GM19463 (cell line): Measurements from ENCODE around the gene MARS1.
"Not testable (repeated sequence)": the region's sequence is repeated elsewhere in the genome, so short reads cannot be mapped to it uniquely, and the experiment has no call there.

Experiments
- ATAC-seq: cut with Tn5 transposase; IDR thresholded peaks from one replicate; pipeline ENCODE4 v1.9.1; 2021; ENCODE audit warnings: mild to moderate bottlenecking, moderate library complexity; ENCODE audit not compliant: unreplicated experiment

The MARS1 gene

GRCh38 chr12:57515408-57515933 is 27.6 kb downstream of the MARS1 start:
- no peak for ATAC-seq

- no peak for ATAC-seq
Observed at GRCh38 chr12:57515934-57516541, 28.2 kb downstream of the MARS1 start.

GRCh38 chr12:57516617-57517153 is 28.8 kb downstream of the MARS1 start:
- ATAC-seq = no peak

DNA sequence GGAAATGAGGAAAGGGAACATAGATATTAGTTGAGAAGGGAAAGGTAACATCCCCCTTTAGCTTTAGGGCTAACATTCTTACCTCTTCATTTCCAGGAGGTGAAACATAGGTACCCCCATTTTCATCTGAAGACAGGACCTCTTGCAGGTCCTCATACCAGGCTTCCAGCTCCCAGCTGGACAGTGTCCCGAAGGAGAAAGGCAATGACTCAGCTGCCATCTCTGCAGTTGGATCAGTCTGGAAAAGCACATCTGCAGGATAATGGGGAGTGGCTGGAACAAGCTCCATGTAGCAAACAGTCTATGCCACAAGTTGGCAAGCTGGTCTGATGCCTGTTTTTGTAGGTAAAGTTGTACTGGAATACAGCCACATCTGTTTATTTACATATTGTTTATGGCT is 29.3 kb downstream of the MARS1 start:
- no peak for ATAC-seq

DNA sequence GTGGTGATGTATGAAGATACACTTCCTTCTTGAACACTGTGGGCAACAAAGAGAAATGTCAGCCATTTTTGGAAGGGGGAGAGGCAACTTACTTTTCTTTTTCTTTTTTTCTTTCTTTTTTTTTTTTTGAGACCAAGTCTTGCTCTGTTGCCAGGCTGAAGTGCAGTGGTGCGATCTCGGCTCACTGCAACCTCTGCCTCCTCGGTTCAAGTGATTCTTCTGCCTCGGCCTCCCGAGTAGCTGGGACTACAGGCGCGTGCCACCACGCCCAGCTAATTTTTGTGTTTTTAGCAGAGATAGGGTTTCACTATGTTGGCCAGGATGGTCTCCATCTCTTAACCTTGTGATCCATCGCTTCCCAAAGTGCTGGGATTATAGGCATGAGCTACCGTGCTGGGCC is 29.9 kb downstream of the MARS1 start:
- ATAC-seq = not testable (repeated sequence)

DNA sequence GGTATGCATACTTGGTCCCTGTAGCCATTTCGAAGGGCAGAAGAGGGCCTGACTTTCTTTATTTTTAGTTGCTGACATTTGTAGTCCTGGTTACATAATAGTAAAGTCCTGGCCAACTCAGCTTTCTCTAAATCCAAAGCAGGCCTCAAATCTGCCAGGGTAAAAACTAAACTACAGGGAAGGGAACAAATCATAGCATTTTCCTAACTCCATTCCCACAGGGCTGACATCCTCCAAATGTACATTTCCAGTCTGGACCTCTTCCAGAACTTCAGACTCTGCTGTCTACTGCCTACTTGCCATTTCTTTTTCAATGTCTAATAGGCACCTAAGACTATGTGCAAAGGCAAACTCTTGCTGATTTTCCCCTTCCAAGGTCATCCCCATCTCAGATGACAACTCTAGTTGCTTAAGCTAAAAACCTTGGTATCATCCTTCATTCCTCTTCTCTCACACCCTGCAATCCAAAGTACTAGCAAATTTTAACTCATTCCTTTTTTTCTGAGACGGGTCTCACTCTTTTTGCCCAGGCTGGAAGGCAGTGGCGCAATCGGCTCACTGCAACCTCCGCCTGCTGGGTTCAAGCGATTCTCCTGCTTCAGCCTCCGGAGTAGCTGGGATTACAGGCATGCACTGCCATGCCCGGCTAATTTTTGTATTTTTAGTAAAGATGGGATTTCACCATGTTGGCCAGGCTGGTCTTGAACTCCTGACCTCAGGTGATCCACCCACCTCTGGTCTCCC is 30.5 kb downstream of the MARS1 start:
- no peak for ATAC-seq

DNA sequence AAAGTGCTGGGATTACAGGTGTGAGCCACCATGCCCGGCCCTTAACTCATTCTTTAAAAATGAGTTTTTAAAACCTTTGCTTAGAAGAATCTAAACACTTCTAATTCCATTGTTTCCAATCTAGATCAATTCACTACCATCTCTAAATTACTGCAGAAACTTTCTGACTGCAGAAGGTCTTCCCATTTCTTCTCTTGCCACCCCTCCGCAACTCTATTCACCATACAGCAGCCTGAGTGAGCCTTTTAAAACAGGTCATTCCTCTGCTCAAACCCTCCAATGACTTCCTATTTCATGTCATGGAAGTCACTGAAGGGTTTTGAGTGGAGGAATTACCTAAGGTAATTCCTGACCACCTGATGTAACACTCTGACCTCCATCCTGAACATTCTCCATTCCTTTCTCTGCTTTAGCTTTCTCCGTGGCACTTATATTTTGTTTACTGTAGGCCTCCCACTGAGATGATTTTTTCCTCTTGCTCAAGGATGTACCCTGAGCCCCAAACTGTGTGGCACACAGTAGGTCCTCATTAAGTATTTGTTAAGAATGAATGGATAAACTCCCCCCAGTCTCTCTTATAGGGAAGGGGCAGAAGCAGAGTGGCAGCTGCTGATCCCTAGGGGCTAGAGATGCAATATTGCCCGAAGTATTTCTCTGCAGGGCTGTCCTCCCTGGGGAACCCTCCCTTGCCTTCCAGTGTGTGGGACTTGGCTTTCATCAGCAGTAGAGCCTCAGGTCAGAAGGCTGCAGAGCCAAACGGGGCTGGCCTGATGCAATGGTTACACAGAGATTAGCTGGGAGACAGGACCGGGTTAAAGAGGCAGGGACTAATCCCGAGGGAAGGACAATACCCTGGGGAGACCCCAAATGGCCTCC is 31.3 kb downstream of the MARS1 start:
- ATAC-seq = no peak

DNA sequence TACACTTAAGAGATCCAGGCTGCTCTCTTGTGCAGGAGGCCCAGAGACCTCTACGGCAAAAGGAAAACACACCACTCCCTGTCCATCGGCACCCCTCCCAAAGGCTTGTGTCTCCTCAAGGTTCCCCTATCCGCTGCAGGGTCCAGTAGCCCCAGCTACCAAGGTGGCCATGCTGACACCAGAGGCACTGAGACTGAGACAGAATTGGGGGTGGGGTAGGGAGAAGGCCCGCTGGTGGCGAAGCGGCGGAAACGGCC is 31.9 kb downstream of the MARS1 start:
- ATAC-seq = peak; percentile 2

GRCh38 chr12:57520053-57520818 is 32.4 kb downstream of the MARS1 start, which contains the start of gene DDIT3:
Gene DDIT3 (minus strand): TSS chr12:57520514. CDS start chr12:57517406, 3,108 bp downstream.
- peak; percentile 72 for ATAC-seq

DNA sequence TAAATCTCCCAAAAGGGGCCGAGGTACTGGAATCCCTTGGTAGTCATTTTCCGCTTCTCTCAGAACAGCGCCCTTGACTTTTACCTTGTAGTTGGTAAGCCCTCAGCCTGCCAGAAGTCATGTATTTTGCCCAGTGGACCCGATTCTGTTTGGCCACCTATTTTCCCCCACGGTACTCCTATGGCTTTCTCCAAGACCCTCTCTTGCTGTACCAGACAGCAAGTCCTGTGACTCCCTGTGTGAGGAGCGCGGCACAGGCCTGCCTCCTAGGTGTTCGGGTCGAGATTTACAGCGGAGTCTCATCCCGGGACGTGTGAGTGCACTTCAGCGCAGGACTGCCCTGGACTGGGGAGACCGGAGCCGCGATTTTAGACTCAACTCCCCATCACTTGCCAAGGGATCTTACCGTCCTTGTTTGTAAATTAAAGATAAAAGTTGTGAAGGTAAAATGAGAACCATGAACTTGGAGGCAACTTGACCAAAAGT is 33.7 kb downstream of the MARS1 start:
- ATAC-seq = no peak

GRCh38 chr12:57522011-57522886 is 34.4 kb downstream of the MARS1 start, which contains the start of gene MBD6:
Gene MBD6 (plus strand): TSS chr12:57522824. CDS start chr12:57524304, 1,480 bp downstream.
- ATAC-seq = peak; percentile 31

DNA sequence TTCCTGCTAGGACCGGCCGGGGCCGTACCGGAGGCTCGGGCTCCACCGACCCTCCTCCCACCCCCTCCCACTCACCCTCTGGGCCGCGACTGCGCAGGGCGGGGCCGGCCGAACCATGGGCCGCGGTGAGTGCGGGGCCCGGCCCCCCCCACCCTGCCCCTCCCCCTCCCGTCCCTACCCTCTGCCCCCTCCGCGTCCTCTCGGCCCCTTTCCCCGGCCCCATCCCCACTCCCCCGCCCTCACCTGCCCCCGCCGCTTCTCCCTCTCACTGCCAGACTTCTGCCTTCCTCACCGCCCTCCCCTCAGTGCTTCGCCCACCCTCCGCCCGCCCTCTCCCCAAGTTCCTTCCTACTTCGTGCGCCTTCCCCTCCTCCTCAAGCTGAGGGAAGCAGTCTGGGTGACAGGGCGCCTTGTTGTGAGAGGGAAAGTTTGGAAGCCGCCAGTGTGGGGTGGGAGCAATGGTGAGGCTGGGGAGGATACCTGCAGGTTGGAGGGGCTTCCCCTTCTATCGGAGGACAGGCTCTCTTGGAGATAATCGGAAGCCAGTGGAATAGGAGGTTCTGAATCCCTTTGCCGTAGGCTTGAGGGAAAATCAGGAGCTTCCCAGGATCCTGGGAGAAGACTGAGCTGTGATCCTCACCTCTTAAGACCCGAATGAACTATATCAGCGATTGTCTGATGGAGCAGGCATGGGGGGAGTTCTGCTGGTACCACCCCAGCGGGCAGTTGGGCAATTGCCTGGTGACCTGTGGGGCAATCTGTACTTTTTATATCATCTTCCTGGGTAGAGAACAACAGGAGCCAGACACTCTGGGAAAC is 35.2 kb downstream of the MARS1 start:
- ATAC-seq = no peak

DNA sequence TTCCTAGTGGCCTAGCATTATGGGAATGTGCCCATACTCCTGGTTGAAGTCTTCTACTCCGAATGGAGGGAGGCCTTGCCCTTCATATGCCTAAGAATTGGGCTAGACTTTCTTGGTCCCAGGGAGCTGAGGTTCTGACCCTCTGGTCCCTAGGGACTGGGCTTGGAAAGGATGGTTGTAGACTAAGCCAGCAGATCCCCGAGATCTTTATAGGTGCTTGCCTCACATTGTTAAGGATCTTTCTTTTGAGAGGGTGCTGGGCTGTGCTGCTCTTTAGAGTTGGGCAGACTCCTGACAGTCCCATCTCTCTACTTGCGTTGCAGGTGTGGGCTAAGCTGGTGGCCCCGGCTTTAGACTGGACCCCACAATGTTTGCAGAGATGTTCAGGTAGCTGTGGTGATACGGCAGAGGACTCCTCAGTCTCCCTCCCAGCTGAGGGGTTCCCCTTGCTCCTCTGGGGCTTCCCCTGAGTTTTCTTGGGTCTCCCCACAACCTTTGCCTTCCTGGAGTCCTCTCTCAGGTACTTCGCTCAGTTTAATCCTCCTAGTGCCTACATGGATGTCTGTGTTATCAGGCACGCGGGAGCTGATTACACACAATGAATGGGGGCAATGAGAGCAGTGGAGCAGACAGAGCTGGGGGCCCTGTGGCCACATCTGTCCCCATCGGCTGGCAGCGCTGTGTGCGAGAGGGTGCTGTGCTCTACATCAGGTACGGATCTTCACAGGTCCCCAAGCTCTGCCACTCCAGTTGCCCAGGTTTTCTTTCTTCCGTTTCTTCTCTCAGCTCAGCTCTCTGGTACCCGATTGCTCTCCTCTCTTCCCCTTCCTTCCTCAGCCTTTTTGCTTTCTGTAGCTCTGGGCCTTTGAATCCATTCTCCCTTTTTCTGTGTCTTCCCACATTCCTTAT is 36.1 kb downstream of the MARS1 start:
- no peak for ATAC-seq

DNA sequence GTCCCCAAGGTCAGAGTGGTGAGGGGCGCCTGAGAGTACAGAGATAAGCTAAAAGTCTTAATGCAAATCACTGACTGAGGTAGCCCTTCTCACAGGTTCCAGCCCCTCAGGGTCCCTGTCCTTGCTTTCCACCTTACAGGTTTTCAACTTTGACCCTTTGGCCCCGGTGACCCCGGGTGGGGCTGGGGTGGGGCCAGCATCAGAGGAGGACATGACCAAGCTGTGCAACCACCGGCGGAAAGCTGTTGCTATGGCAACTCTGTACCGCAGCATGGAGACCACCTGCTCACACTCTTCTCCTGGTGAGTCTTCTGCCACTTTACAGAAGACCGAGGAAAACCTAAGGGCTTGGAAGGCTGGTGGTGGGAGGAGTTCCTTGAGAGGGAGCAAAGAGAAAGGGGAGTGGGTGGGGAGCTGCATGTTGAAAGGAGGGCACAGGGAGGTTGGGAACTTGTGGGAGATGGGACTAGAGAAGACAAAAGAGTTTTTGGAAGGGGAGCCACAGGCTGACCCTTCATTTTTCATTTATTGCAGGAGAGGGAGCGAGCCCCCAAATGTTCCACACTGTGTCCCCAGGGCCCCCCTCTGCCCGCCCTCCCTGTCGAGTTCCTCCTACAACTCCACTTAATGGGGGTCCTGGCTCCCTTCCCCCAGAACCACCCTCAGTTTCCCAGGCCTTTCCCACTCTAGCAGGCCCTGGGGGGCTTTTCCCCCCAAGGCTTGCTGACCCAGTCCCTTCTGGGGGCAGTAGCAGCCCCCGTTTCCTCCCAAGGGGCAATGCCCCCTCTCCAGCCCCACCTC is 37.1 kb downstream of the MARS1 start:
- no peak for ATAC-seq

GRCh38 chr12:57525615-57526383 is 37.9 kb downstream of the MARS1 start:
- no peak for ATAC-seq
